Activated CD8-positive, alpha-beta memory T cell treated with anti-CD3 and anti-CD28 coated beads, Interleukin-2, amount 50 U/mL, for 24 hours (primary cell): Measurements from ENCODE around the gene PEAK1.
"Not testable (repeated sequence)": the region's sequence is repeated elsewhere in the genome, so short reads cannot be mapped to it uniquely, and the experiment has no call there.

Experiments used
- DNase-seq: peaks from one replicate; pipeline ENCODE4 v3.0.0-alpha.2; 2020; ENCODE audit errors: extremely low read depth

Gene PEAK1

DNA sequence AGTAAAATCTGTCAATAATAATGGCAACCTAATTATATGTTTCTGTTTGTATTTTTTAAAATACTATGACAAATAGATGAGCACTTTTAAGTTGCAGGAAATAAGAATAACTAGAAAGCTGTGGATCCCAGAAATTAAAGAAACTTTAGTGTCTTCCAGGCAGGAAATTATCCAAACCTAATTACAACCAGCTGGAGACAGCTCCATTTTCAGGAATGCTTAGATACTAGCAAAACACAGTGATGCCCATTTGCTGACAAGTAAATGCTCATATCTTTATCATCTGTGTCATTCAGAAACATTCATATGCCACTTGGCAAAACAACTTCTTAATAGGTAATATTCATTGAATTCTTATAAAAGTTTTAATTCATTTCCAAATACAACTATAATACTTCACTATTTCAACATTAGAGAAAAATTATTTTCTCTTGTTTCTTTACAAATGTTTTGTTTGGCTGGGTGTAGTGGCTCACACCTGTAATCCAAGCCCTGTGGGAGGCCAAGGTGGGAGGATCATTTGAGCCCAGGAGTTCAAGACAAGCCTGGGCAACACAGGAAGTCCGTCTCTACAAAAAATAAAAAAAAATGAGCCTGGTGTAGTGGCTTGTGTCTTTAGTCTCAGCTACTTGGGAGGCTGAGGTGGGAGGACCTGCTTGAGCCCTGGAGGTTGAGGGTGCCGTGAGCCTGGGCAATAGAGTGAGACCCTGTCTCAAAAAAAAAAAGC, 179.9 kb downstream of the PEAK1 start:
- DNase-seq, result no peak

DNA sequence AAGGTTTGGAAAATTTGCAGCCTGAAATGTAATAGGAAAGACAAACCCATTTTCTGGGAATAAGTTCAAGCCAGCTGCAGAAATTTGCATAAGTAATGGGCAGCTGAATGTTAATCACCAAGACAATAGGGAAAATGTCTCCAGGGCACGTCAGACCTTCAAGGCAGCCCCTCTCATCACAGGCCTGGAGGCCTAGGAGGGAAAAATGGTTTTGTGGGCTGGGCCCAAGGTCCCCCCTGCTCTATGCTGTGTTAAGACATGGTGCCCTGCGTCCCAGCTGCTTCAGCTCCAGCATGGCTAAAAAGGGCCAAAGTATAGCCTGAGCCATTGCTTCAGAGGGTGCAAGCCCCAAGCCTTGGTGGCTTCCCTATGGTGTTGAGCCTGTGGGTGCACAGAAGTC, 184.3 kb downstream of the PEAK1 start:
- no peak for DNase-seq

DNA sequence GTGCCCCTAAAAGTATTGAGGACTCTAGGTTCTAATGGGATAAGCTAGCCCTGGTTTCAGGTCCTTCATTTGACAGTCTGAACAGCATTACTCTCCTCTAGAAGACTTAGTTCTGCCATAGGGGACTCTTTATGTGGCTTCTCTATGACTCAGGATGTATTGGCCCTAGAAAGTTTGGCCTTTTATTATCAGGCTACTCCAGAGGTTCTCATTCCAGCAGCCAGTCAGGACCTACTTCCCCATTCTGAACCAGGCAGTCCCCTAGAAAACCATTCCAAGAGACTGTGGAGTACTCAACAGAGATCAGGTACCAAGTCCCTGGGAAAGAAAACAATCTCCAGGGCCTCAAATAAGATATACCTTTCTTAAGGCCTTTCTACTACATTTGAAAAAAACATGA, 191.1 kb downstream of the PEAK1 start:
- no peak for DNase-seq

DNA sequence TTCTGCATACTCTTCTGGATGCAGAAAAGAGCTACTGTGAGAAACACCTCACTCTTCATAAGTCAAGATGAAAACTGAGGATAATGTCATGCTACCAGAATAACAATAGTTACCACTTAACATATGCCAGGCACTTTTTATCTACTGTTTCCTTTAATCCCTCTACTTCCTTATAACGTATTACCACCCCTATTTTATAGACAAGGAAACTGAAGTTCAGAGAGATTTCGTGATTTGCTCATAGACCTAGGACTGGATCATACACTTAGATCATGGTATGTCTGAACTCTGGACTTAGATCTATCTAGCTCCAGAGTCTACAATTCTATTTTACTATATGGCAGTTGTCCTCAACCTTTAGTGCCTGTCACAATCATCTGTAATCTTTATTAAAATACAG, 193.3 kb downstream of the PEAK1 start:
- DNase-seq, result no peak

DNA sequence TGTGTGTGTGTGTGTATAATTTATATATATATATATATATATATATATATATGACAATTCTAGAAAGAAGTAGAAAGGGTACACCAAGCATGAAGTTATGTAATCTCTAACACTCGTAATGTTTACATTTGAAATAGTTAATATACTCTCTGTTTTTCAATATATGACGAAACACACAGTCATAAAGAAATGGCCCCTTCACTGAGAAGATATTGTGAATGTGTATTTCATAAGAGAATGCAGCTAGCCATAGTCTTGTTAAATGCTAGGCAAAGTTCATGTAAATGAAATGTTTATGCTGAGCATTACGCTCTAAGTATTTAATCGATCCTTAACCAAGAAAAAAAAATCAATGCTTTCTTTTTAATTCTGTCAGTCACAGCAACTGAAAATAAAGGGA, 194.3 kb downstream of the PEAK1 start:
- DNase-seq, result no peak

DNA sequence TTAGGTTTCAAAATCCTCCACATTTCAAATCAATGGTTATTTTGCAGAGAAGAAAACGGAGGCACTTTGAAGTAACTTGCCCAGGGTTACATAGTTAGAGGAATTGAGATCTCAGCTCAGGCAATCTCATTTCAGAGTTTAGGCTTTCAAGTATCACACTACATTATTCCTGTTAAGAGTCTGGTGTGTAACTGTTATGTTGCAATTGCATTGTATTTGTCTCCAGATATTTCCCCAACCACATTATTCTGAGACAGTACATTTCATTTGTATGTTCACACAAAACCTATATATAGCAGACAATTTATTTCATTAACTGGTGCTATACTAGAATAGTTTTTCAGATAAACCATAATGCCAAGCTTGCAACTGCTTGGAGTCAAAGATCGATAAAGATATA, 194.8 kb downstream of the PEAK1 start:
- DNase-seq, result no peak

DNA sequence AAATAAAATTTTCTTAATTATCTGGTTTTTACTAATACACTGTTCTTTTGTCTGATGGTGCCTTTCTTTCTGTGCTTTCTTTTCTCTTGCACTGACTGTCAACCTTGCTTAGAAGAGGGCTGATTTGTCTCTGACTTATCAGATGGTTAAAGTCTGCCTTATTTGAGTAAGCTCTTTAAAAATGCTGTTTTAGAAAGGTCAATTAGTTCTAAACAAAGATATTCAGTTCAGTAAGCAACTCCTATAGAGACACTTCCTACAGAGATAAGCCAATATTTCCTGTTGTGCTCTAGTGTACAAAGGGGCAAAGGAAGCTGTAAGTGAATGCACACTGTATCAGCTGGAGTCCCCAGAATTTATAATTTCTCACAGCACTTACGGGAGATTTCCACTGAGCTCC, 195.6 kb downstream of the PEAK1 start:
- no peak for DNase-seq

DNA sequence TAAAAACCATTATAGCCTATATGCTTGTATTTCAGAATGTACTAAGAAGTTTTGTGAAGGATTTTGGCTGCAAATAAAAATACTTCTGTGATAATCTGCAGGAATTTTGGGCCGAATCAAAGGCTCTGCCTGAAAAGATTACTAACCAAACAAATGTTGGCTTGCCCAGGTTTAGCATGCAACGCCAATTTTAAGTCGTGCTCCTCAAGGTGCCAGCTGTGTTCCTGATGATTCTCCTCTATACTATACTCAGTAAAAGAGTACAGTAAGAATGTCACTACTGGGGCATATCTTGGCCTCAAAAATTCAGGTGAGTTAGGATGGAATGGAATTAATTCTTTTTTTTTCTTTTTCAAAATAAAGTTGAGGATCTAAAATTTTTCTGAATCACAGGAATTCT, 198.2 kb downstream of the PEAK1 start:
- no peak for DNase-seq

DNA sequence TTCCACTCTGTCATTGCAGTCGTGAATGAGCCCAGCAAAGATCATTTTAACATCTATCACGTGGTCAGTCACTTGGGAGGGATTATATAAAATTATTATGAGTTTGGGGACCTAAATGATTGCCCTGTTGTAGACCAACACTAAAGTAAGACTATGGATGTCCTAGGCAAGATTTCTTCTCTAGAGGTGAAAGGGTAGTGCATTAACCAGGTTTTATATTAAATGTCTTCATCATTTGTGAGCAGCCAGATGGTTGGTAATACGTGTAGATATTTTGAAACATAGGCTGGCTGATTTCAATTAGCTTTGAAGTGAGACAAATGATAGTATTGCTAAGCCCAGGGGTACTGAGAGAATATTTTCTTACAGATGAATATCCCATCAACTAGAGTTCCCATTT, 198.7 kb downstream of the PEAK1 start:
- no peak for DNase-seq

DNA sequence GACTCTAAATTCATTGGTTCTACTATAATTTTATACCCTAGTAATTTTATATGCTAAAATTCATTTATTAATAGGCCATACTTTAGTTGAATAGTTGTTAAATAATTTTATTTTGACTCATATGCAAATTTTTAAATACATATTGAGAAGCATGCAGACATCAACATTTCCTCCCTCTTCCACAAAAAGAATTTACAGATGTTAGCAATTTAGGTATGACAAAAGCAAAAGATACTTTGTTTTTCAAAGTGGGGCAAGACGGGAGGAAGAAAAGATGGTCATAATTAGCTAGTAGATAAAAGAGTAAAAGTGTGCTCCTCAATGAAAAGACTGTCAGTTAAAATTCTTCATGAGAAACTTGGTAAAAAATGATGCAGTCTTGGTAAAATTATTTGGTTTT, 200.1 kb downstream of the PEAK1 start:
- DNase-seq, result no peak

DNA sequence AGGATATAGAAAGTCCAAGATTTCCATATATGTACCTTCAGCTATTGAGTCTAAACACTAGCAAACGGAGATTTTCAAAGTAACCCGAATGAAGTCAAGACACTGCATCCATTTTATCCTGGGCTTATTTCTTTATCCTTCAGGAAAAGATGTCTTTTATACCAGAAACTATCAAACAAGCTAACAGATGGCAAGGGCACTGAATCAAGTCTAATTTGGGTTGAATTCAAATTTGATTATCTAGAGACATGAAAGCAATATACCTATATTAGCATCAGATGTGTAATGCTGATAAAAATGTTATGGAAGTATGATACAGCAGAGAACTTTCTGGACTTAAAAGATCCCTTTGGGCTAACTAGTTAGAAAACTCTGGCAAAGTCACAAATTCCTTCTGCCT, 210.7 kb downstream of the PEAK1 start:
- DNase-seq, result no peak

DNA sequence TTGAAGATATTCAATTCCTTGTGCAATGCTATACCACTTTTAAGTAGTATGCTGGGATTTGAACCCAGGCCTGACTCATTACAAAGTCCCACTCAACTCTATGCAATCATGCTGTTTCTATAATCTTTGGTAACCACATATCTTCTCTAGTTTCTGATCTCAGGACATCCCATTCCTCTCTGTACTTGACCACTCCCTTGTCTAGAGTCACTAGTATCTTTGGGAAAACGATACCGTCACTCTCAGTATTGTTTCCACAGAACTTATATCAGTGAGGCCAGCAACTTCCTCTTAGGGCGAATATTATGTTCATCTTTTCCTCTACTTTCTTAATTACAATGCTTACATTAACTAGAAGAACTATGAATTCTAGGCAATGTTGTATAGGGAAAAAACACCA, 211.7 kb downstream of the PEAK1 start:
- DNase-seq, result no peak

DNA sequence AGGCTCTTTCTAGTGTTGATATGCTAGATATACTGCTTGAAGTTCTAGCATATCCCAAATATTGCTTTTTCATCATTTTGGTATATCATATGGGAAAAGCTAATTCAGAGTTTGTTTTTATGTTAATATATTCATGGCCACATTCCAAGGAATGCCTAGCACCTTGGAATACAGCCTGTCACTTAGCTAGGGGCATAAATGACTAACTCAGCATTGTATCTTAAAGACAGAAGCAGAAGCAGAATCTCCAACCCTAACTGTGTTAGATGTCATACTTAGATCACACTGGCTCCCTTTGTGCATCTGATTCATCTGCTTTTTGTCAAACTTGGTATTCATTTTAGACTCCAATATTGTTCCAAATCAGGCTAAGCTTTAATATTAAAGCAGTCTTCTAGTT, 218.2 kb downstream of the PEAK1 start:
- DNase-seq, result no peak

DNA sequence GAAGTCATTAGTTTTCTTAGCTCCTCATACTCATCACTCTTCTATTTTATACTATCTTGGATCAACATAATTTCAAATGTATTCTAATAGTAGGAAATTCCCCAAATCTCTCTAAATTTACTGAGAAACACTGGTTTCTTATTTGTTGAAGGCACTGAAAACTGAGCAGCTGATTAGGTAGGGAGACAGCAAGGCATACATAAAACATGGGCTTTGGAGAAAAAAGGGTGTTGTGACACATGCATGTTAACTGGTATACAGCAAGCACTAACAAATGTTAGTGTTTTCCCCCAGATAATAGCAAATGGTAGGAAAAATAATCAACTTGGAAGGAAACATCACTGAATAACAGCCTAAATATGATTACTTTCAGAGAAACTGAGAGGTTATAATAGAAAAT, 223.5 kb downstream of the PEAK1 start:
- no peak for DNase-seq

DNA sequence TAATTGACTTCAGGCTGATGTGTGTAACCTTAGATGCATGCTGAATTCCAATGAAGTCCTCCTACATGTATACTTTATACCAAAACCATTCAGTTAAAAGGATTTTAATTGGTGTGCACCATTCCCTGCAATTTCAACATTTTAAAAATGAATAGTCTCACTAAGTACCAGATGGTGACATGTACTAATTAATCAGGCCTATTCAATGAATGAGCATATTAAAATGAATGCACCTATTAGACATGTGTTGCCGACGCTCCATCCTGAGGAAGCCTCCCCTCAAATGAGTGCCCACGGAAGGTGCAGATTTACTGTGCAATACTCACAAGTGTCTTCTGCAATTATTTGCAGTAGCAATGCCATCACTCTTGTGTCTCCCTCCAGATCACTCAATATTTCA, 224.3 kb downstream of the PEAK1 start:
- DNase-seq, result no peak

DNA sequence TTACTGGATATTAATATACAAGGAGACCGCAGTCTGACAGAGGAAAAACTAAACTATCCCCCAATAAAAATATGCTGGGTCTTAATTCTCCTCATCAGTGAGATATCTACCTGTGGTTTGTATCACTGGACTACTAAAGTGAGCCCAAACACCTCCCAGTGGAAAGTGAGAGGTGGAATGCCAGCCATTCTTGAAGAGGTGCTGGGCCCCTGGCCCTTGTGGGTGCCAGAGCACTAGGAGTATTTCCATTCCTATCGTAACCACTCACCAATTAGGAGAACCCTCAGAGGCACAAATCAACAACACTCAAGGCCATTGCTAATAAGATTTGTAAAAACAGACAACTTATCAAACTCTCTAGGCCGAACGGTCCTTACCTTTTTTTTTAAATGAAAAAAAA, 227.5 kb downstream of the PEAK1 start:
- no peak for DNase-seq

DNA sequence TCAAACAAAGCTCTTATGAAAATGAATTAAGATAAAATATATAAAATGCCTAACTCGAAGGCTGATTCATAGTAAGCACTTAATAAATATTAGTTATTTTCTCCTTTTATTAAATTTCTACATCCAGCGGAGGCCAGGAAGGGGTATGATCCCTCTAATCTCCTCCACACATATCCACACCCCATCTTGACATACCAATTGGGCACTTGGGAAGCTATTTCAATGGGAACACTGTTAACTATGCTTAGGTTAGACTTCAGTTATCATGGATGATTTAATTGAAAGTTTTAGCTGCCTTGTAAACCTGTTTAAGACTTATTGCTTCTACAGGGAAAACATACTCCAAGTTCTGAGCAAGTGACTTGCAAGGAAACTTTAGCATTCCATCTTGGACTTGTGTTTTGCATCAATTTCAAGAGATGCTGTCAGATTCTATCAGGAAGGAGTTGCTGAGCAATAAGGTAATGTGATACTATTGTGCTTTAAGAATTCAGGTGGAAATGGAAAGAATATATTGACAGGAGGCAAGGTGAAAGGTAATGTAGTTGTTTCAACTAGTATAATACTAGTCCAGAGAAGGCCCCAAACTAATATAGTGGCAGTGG, 228.6 kb downstream of the PEAK1 start:
- DNase-seq, result no peak

DNA sequence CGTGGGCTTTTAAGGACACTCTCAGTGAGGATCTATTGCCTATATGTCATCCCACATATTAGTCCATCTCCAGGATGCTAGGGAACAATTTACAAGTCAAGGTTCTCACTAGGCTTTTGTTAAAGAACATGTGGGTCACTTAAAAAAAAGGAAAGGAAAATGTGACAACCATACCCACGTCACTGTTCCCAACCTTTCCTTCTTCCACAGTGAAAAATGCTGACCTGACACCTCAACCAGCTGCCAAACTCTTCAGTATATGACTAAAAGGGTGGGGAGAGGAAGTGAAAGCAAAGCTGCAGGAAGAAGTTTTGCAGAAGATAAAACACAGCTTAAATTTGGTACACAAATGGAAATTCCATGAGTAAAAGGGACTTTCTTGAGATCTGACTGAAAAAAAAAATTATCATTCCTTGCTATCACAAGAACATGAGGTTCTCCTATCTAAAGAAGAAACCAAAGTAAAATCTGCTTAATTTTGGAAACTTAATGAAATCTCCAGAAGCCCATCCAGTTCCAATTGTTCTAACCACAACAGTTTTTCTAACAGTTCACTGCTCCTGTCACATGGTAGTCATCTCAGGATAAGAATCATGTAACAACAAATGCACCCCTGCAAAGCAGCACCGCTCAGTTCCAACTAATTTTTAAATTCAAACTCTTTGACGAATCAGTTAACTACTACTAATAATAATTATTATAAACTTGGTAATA, 232.0 kb downstream of the PEAK1 start:
- no peak for DNase-seq

DNA sequence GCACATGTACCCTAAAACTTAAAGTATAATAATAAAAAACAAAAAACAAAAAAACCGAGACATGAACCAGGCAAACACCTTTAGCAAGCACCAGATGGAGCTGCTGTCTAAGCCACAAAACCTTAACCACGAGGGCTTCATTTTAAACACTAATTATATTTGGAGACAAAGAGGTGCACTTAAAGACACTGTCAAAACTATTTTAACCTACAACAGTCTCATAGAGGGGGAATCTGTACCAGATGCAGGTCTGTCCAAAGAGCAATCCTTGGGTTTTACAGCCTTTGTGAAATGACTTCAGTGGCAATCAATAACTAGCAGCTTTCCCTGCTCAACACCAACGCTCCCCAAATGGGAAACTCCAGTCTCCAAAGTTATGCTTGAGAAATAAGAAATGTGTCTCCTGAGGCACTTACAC, 233.3 kb downstream of the PEAK1 start:
- no peak for DNase-seq

DNA sequence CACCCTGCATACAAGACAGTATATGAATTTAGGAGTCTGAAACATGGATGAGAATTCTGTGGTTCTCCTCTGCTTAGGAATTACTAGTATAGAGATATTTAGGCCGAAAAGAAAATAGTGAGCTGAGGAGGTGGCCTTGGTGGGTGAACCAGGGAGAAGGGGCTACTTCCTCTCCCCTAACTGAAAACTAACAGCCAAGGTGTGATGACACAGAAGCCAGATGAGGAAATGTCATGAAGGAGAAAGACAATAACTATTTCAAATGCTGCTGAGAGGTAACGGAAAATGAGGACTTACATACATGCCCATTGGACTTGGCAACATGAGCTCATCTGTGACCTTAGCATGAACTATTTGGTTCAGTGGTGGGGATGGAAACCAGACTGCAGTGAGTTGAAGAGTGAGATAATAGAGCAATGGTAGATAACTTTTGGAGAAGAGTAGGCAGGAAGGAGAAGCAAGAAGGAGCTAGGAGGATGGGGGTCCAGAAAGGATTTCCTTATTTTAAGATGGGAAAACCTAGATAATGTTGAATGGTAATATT, 234.6 kb downstream of the PEAK1 start:
- DNase-seq, result no peak

DNA sequence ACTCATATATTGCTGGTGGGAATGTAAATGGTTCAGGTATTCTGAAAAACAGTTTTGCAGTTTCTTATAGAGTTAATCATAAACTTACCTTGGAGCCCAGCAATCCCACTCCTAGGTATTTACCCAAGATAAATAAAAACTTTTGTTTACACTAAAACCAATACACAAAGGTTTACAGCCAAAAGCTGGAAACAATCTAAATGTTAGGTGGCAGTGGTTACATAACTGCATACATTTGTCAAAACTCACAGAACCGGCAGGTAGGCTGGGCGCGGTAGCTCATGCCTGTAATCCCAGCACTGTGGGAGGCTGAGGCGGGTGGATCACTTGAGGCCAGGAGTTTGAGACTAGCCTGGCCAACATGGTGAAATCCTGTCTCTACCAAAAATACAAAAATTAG, 235.6 kb downstream of the PEAK1 start:
- not testable (repeated sequence) for DNase-seq

DNA sequence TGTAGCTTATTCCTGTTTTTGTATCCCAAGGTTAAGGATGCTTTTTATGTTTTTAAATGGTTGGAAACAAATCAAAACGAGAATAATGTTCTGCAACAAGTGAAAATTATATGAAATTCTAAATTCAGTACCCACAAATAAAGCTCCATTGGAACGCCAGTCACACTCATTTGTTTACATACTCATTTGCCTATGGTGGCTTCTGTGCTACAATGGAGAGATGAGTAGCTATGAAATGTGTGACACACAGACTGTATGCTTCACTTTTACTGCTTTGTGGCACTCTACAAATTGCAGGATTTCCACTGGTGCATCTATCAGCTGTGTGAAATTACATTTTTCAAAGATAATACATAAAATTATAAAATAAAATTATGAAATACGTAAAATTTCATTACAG, 236.8 kb downstream of the PEAK1 start:
- DNase-seq, result no peak
